Measurements from ENCODE around the gene ADD3.
A peak's percentile ranks its signal among the peaks of the same experiment; 100 is the strongest.
"Not testable (repeated sequence)": the region's sequence is repeated elsewhere in the genome, so short reads cannot be mapped to it uniquely, and the experiment has no call there.

ADD3 gene

DNA sequence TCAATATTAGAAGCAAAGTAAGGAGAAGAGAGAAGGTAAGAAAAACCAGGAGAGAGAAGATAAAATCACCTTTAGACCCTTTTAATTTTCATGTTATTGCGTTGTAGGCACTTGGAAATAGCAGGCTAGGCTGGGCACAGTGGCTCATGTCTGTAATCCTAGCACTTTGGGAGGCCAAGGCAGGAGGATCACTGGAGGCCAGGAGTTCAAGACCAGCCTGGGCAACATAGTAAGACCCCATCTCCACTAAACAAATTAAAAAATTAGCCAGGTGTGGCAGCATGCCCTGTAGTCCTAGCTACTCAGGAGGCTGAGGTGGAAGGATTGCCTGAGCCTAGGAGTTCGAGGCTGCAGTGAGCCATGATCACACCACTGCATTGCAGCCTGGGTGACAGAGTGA is 106.9 kb downstream of the ADD3 start:
- not testable (repeated sequence) for DNase-seq

DNA sequence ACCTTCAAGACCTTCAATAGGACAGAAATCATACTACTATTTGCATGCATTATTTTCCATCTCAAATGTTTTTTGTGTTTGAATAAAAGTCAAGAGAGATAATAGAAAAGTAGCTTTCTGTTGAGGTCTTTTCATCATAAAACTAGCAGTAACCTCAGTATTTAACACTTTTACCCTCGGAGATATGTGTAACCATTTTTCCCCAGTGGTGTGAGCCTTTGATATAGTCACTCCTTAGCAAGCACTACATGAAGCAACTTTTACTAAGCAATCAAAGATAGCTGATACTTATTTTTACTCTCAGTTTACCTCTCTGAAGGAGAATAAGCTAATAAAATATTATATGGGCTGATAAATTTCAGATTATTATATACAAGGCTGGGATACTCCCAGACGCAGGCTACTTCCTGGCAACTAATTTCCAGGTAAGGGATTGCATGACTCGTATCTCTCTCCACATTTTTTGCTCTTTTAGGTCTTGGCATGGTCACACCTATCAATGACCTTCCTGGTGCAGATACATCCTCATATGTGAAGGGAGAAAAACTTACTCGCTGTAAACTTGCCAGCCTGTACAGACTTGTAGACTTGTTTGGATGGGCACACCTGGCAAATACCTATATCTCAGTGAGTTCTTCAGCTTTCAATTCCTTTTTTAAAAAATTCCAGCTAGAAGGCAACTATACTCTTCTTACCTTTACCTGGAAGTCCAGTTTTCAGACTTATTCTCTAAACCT is 108.2 kb downstream of the ADD3 start:
- DNase-seq: no peak

DNA sequence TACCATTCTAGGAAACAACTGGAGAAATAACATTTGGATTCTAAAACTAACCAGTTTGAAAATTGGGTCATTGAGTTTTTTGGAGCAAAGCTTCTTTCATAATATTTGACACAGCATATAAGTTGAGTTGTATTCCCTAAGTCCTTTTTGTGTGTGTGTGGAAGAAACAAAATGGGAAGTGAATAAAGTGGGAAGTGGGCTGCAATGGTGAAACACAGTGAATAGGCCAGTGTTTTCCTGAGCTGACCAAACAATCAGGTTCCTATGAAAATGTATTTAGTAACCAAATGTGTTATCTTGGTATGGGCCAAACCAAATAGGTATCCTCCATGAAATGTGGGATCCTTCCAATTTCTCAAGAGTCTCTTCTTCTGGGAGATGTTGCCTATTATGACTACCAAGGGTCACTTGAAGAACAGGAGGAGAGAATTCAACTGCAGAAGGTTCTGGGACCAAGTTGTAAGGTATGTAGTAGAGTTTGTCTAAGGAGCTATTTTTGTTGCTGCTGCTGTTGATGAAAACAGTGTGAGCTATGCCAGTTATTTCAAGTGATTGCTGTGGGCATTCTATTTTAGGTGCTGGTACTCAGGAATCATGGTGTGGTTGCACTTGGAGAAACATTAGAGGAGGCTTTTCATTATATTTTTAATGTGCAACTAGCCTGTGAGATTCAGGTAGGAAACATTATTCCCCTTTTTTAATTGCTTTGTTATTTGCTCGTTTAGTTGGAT is 111.3 kb downstream of the ADD3 start:
- no peak for DNase-seq

DNA sequence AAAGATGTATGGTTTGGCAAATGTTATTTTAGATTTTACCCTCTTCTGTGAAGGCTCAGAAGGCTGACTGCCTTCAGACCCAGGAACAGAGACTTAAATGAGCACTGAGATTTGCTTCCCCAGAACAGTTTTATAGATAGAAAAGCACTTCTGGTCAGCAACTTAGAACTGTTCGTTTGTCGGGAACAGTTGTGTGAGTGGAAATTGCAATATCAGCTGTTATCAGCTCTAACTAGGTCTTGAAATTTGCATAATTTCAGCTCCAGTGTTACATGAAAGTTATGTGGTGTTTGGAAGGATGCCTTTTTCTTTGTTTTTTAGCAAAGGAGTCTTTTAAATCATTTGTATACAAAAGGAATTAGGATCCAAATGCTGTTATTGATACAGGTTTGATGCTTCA is 115.8 kb downstream of the ADD3 start:
- DNase-seq: no peak

DNA sequence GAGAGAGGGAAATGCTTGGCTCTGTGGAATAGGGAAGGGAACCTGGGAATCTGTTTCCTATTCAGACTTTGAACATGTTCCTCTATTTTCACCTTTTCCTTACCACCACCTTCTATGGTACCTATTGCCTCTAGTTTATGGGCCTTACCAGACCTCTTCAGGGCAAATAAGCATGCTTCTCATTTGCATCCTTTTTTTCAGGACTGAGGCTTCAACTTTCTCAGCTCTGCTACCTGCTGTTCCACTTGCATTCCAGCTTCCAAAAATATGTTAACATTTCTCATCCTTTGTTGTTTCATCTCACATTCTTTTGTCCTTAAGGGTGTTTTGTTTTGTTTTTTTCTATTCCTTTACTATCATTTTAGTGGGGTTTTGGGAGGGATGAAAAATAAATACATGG is 121.7 kb downstream of the ADD3 start:
- no peak for DNase-seq

DNA sequence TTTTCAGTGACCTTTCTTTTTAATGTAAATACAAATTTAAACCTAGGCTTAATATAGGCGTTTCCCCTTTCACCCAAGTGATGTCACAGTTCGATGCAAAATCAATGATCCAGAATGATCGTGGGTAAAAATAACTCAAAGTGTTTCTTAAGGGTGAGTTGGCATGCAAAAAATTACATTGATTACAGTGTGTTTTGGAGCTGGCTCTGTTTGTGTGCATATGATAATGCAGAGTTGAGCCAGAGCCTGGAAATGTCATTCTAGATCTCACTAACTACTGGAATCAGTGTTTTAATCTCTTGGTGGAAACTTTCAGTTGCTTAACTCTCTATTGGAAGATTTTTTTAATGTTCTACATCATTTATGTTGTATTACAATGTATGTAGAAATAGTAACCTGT is 127.1 kb downstream of the ADD3 start:
- DNase-seq: no peak

DNA sequence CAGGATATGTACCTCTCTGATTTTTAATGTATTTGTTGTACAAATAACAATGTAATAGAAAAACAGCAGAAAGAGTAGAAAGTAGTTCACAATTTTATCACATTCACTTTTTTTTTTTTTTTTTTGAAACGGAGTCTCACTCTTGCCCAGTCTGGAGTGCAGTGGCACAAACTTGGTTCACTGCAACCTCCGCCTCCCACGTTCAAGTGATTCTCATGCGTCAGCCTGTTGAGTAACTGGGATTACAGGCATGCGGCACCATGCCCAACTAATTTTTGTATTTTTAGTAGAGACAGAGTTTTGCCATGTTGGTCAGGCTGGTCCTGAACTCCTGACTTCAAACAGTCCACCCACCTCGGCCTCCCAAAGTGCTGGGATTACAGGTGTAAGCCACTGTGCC is 128.1 kb downstream of the ADD3 start:
- not testable (repeated sequence) for DNase-seq

DNA sequence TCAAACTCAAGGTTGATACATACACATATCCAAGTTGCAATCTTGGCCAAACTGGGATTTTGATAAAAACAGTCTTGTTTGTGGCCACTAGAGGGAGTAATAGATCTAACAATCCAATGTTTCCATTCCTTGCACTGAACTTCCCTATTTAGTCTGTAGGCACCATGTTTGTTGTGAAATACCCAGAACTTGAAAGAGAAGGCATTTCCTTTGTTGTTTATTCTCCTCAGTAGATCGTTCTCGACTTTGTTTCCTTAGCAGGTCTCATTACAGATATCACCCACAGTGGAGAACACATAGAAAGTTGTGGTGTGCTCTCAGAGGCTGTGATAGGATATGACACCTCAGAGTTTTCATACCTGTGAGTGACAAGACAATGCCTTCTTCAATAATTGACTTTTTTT is 129.4 kb downstream of the ADD3 start:
- DNase-seq: peak; percentile 59

DNA sequence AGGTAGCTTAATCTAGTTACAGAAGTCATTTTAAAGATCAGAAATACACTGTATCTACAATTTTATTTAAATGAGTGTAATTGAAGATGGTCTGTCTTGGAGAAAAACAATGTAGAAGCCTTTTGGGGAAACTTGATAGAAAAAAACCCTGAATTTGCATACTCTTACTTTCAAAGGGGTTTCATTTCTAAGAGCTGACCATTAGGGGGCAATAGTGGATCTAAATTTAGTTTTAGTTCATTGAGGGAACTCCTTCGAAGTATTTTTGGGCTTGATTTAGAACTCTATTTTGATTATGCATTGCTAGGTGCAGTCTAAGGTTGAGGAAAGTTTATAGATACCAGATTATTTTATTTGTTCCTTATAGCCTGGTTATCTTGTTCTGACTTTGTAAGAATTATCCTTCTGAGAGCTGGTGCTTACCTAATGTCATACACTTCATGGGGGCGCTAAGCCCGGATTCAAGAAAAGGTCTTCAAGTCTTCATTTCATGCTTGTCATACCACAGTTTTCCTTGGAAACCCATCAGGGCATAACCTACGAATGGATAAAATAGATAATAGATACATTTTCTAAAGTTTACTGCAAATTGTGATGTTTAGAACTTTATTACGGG is 130.5 kb downstream of the ADD3 start:
- peak; percentile 68 for DNase-seq

DNA sequence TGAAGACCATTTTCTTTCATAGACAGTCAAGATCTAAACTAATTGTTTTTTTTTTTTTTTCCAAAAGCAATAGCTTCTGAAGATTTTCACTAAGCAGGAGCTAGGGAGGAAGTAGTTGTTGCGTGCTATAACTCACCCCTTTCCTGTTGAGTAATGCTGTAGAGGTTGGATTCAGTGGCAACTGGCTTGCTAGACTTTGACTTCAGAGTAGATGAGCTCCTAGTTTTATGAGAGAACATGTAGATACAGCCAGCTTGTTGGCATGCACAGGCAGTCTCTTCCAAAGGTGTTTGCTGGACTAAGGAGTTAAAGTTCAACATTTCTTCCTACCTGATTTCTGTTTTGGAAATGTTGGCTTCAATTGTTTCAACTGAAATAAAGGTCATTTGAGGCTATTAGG is 133.4 kb downstream of the ADD3 start:
- no peak for DNase-seq

DNA sequence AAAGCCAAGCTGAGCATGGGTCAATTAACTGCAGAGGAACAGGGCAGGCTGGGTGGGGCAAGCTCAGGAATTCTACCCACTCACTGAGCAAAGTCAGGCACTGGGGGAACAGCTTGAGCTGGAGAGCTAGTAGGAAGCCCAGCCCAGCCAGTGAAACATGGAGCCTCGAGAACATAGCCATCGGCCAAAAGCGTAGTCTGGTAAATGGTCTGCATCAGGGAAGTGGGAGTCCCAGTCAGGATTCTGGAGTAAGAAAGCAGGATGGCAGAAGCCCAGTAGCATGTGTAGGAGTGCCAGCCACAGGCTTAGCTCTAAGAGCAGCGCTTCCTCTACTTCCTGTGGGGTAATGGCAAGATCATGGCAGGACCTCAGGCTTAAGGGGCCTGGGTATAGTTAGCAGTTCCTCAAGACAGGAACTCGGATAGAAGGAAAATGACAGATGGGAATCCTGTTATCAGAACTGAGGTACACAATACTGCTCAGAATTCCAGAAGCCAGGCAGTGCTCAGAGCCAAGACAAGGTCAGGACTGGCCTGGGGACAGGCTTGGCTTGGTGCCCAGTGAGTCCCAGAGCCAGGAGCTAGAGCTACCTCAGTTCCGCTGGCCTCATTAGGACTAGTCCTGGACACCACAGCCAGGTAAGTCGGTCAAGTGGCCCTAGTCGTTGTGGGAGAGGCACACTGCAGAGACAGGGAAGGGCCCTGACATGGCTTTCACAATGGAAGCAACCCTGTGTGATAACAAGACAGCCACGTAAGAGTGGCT is 134.3 kb downstream of the ADD3 start:
- DNase-seq: no peak

DNA sequence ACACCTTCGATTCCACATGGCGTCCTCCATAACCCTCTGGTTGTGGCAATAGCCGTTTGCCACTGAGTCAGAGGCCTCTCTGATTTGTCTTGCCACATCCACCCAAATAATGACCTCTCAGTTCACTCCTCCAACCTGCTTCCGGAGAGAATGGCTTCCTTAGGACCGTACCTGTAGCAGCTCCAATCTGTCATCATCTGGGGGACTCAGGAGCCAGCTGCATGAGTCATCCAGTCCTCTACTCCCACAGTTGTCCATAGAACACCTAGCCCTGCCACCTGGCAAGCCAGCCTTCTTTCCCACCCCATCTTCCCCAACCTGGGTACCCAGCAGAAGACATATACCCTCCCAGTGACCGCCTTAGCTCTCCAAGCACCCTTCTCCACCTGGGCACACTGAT is 135.2 kb downstream of the ADD3 start:
- DNase-seq: no peak

DNA sequence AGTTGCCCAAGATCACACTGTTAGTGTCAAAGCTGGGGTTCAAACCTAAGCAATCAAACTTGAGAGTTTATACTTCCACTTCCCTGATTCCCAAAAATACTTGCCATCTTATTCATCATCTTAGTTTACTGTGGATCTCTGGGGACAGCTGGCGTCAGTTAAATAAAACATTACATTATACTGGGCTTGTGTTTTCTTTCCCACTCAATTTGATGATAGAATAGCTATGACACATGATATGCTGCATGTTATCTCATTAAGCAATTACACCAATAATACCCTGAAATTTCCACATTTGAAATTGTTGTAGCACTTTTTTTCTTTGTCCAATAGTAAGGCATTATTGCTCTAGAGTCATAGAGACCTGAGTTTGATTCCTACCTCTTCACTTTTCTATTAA is 136.7 kb downstream of the ADD3 start:
- DNase-seq: no peak

DNA sequence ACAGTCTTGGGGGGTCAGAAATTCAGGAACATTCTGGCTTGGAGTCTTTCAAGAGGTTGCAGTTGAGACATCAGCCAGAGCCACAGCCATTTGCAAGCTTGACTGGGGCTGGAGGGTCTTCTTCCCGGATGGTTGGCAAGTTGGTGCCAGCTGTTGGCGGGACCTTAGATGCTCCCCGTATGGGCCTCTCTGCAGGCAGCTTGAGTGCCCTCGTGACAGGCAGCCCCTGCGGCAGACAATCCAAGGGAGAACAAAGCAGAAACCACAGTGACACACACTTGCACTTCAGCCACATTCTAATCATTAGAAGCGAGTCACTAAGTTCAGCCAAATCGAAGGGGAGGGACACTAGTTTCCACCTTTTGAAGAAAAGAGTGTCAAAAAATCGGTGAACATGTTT is 140.2 kb downstream of the ADD3 start:
- DNase-seq: no peak

DNA sequence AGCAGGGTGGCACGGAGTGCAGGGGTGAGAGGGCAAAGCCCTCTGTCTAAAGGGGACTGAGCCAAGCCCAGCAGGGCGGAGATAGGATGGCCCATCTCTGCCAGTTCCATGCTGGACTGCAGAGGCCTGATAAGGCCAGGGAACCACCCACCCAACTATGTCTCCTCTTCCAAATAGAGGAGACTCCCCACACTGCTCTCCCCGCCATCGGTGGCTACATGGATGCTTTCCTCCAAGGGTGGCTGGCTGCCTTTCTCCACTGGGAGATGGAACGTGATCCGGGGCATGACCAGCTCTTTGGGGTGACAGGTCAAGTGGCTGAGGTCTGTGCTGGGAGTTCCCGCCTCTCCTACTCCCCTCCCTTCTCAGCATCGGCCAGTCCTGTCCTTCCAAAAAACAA is 141.5 kb downstream of the ADD3 start:
- no peak for DNase-seq

DNA sequence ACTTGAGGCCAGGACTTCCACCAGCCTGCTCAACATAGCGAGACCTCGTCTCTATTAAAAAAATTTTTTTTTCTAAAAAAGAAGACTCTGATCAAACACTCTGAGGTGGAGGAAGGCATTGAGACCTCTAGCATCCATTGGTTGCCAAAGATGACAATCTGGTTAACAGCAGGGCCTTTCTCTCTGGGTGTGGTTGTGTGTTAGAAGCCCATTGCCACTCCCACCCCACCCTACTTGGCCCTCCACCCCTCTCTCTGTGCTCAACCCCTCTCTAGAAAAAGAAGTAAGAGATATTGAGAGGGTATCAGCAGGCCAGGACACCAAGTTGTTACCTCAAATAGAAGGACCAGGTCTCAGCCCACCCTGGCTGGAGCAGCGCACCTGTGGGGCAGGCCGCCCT is 142.3 kb downstream of the ADD3 start:
- no peak for DNase-seq

DNA sequence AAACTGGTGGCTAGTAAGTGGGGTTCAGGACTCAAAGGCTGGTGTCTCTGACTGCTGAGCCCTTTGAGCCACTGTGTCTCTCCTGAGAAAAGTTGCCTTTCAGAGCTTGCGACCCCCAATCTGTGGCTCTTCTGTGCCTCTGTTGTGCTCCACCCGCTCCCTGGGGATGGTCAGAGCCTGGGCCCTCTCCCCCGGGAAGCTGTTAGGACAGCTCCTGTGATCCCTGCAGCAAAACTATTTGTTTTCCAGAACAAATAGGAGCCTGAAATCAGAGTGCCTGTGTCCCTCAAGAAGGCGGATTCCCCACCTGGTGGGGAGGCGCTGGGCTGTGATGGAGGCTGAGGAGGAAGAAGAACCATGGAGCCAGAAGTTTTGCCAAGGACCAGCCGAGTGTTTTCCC is 143.2 kb downstream of the ADD3 start:
- no peak for DNase-seq

DNA sequence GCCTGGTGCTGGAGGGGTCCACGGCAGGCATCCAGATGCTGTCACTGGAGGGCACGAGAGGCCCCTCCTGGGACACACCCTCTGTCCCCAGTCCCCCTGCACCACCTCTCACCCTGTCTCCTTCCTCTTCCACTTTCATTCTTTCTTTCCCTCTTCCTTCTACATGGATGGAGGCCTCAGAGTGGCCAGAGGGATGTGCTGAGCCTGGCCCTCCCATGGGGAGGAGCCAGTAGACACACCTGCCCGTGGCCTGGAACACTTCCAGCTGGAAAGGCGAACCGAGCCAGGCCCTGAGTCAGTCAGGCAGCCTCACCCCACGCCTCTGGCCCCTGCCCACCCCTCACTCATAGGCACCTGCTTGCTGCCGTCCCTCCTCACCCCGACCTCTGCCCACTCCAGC is 143.7 kb downstream of the ADD3 start:
- no peak for DNase-seq

DNA sequence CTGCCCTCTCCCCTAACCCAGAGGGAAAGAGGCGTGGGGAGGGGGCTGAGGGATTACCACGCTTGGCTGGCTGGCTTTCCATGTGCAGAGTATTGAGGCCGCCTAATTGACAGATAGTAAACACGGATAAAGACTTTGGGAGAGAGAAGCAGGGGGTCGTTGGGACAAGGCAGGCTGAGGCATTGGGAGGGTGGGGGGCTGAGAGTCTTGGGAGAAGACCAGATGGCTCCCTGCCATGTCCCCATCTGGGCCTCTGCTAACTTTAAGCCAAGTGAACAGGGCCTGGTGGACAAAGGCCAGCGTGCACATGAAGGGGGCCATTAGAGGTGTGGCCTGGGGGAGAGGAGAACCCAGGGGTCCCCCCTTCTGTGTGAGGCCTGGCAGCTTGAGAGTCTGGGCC is 144.2 kb downstream of the ADD3 start:
- DNase-seq: no peak

DNA sequence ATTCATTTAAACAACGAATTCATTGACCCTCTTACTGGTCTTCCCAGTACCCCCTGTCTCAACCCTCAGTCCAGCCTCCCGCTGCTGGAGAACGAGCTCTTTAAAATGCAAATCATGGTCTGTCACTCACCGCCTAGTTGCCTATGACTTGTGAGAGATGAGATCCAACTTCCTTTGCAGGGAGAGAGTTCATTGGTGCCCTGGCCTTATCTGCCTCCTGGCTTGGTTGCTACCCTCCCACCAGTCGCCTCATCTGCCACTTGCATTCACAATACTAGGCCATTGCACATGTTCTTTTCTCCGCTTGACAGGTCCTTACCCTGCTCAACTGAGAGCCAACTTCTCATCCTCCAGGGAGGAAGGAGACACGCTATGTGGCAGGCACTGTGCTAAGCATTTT is 145.6 kb downstream of the ADD3 start:
- no peak for DNase-seq

DNA sequence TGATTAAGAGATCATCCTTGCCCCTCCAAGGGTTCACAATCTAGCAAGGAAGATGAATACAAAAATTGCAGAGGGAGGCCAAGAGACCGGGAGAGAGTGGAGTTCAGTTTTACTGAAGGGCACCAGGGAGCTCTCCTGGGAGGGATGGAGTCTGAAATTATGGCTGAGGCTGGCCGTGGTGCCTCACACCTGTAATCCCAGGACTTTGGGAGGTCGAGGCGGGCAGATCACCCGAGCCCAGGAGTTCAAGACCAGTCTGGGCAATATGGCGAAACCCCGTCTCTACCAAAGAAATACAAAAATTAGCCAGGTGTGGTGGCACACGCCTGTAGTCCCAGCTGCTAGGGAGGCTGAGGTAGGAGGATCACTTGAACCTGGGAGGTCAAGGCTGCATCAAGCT is 148.3 kb downstream of the ADD3 start:
- DNase-seq: no peak

DNA sequence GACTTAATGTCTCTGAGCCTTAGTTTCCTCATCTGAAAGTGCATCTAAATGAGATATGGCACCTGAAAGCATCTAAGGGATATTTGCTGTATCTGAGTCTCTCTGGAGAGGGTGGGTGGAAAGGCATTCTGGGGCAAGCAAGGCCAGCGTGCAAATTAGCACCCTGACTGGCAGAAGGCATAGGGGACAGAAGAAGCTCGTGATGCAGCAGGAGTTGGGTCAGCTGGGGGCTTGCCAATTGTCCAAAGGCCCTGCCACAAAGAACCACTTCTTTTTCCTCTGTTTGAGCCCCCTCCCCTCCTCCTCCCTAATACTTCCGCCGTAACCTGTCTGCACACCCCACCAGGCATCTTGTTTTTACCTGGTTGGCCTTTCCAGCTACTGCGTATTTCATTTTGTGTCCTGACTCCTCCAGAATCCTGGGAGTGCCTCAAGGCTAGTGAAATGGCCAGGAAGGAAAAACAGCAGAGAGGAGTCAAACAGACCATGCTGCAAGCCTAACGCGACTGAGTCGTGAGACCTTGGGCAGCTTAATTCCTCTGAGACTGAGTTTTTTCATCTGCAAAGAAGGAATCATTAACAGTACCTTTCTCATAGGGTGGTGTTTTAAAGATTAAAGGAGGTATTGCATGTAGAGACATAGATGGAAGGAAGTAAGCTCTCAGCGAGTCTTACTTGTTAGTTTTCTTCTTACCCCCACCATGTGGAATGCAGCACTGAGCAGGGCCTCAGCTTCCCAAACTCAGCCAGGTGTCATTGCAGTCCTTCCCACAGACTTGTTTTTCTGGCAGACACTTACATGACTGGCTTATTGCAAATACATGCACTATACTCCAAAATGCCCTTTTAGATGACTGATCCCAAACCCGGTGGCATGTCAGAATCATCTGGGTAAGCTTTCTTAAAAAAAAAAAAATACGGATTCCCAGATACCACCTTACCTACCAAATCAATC is 150.5 kb downstream of the ADD3 start:
- DNase-seq: no peak
